Measurements from ENCODE around the gene BORCS6.

BORCS6 gene

DNA sequence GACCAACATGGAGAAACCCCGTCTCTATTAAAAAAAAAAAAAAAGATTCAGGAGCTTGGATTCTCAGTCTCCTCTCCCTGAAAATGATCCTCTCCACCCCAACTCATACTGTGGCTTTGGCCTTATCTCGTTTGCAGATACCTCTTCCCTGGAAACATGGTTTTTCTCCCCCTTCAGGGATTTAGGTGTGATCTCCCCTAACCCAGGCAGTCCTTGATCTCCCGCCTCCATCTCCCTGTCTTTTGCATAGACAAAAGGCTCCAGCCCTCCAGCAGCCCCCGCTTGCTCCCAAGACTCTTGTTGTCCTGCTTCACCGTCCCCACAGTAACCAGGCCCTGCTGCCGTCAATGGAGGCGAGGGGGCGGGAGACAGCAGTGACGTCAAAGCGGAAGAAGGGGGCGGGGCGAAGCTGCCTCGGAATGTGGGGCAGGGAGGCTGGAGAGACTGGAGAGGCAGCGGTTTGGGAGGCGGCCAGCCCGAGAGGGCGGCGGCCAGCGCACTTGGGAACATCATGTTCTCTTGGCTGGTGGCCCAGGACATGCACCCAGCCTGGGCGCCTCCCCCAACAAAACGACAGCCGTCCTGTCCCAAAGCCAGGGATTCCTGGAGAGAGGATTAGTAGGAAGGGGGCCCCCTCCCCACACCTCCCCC, 35.9 kb downstream of the BORCS6 start:
- peaks cover 21% of the 10 kb centered on the region for H3K36me3 ChIP-seq
- H3K9me3 ChIP-seq (ENCODE audit: severe bottlenecking), result no peaks in the 10 kb centered on the region
- peak overlapping the region; percentile 79 for H3K27ac ChIP-seq
- no peak for TF ChIP-seq CTCF (IDR thresholded peaks at IDR 0.05; ENCODE audit: low read depth, low read length)
- peak overlapping the region; percentile 37 for H3K4me3 ChIP-seq (ENCODE audit: low read depth, low read length)
- peak; percentile 93 for DNase-seq
- no peaks in the 10 kb centered on the region for H3K27me3 ChIP-seq (ENCODE audit: insufficient read depth, low read depth, severe bottlenecking)

- no peak for TF ChIP-seq CTCF (IDR thresholded peaks at IDR 0.05; ENCODE audit: low read depth, low read length)
- H3K9me3 ChIP-seq (ENCODE audit: severe bottlenecking), result no peaks in the 10 kb centered on the region
- no peaks in the 10 kb centered on the region for H3K27me3 ChIP-seq (ENCODE audit: insufficient read depth, low read depth, severe bottlenecking)
- H3K4me3 ChIP-seq (ENCODE audit: low read depth, low read length), result peak overlapping the region; percentile 37
- peaks cover 24% of the 10 kb centered on the region for H3K36me3 ChIP-seq
- DNase-seq, result peak; percentile 59
- H3K27ac ChIP-seq, result peak overlapping the region; percentile 79
Observed at GRCh38 chr17:8153525-8153956, 36.4 kb downstream of the BORCS6 start.

DNA sequence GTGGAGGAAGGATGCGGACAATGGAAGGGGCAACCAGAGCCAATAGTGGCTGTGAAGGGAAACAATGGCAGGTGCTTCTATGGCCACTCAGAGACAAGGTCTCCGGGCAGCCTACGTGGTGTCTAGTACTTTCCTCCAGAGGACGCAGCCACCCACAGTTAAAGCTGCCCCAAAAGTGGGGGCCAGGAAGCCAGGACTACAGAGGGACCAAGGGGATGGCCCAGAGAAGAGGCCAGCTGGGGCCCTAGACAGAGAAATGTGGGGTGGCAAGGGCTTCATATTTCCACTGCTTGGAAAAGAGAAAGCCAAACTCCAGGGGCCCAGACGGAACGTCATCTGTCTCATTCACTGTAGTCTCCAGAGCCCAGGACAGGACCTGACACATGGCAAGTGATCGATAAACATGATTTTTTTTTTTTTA, 36.9 kb downstream of the BORCS6 start:
- no peaks in the 10 kb centered on the region for H3K27me3 ChIP-seq (ENCODE audit: insufficient read depth, low read depth, severe bottlenecking)
- no peak overlapping the region for H3K4me3 ChIP-seq (ENCODE audit: low read depth, low read length)
- H3K36me3 ChIP-seq, result peaks cover 25% of the 10 kb centered on the region
- H3K27ac ChIP-seq, result peak overlapping the region; percentile 61
- no peaks in the 10 kb centered on the region for H3K9me3 ChIP-seq (ENCODE audit: severe bottlenecking)
- DNase-seq, result no peak
- no peak for TF ChIP-seq CTCF (IDR thresholded peaks at IDR 0.05; ENCODE audit: low read depth, low read length)

- Histone ChIP-seq H3K4me3 (ENCODE audit: low read depth, low read length) (peak within 1 kb of the TSS; percentile 78), H3K27me3 (ENCODE audit: insufficient read depth, low read depth, severe bottlenecking) (no peaks in the 10 kb centered on the region), H3K36me3 (peaks cover 30% of the 10 kb centered on the region), H3K9me3 (ENCODE audit: severe bottlenecking) (no peaks in the 10 kb centered on the region), H3K27ac (peak within 1 kb of the TSS; percentile 61)
- peak; percentile 97 for DNase-seq
- TF ChIP-seq CTCF (IDR thresholded peaks at IDR 0.05; ENCODE audit: low read depth, low read length), result no peak
Observed at GRCh38 chr17:8152112-8152775, 37.7 kb downstream of the BORCS6 start, which contains the start of gene PER1. PER1 (minus strand) TSS chr17:8152404; CDS start chr17:8150706, 1,698 bp downstream.

- H3K4me3 ChIP-seq (ENCODE audit: low read depth, low read length), result peak overlapping the region; percentile 78
- DNase-seq, result no peak
- peak overlapping the region; percentile 53 for H3K27ac ChIP-seq
Observed at GRCh38 chr17:8151641-8152111, 38.3 kb downstream of the BORCS6 start.

More at GRCh38 chr17:8151641-8152111, 38.3 kb downstream of the BORCS6 start:
- H3K27me3 ChIP-seq (ENCODE audit: insufficient read depth, low read depth, severe bottlenecking), result no peaks in the 10 kb centered on the region
- H3K9me3 ChIP-seq (ENCODE audit: severe bottlenecking), result no peaks in the 10 kb centered on the region
- TF ChIP-seq CTCF (IDR thresholded peaks at IDR 0.05; ENCODE audit: low read depth, low read length), result no peak
- peaks cover 34% of the 10 kb centered on the region for H3K36me3 ChIP-seq
